ENCODE data around the gene ALDH3B1. TPM values are rescaled to one million over a fixed set of nuclear protein-coding genes. Genes with fewer than 3 reads are reported as not detected.

ALDH3B1 gene
- total and polyA plus RNA-seq, 9 of the 15 experiments (the other 6 are each of a cell fraction or from before 2014, with no cell fraction given), result 0.01 to 0.35 (median 0.07) TPM; not detected in 2

DNA sequence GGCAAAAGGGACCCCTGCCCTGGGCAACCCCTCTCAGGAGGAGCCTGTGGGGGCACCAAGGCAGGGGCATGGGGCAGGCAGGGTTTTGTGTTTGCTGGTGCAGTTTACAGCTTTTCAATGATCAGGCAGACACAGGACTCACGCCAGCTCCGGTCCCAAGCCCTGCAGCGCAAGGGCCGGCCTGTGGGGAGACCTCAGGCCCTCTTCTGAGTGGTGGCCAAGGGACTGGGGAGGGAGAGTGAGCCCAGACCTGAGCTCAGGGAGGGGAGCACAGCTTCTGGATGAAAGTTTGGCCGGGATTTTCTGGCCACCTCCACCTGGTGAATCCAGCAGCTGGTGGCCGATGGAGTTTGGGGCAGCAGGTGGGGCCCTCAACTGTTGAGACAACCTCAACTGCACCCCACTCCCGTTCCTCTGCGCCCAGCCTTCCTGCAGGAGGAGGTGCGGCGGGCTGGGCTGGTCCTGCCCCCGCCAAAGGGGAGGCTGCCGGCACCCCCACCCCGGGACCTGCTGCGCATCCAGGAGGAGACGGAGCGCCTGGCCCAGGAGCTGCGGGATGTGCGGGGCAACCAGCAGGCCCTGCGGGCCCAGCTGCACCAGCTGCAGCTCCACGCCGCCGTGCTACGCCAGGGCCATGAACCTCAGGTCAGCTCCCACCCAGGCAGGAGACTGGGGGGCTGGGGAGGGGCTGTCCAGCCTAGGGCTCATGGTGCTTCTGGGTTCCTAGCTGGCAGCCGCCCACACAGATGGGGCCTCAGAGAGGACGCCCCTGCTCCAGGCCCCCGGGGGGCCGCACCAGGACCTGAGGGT, 32.3 kb downstream of the ALDH3B1 start (continued):
- TF ChIP-seq, protein P1, sequence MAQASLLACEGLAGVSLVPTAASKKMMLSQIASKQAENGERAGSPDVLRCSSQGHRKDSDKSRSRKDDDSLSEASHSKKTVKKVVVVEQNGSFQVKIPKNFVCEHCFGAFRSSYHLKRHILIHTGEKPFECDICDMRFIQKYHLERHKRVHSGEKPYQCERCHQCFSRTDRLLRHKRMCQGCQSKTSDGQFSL (CRISPR knock-in tag; IDR thresholded peaks at IDR 0.05), result peak; percentile 52; the same call in 1 of the 2 replicates
- TF ChIP-seq, protein P1 (tag; IDR thresholded peaks at IDR 0.05), result no peak
- TF ChIP-seq POLR2AphosphoS5 (IDR thresholded peaks at IDR 0.05; ENCODE audit: control insufficient read depth, insufficient read depth, low read depth, low read length) (no peak), KLF1 (tag; IDR thresholded peaks at IDR 0.05) (no peak), ZNF778 (CRISPR knock-in tag; IDR thresholded peaks at IDR 0.05) (no peak), KAT7 (CRISPR knock-in tag; IDR thresholded peaks at IDR 0.05; ENCODE audit: borderline replicate concordance) (peak; percentile 78; the same call in 1 of the 2 replicates)
- TF ChIP-seq, protein P2, sequence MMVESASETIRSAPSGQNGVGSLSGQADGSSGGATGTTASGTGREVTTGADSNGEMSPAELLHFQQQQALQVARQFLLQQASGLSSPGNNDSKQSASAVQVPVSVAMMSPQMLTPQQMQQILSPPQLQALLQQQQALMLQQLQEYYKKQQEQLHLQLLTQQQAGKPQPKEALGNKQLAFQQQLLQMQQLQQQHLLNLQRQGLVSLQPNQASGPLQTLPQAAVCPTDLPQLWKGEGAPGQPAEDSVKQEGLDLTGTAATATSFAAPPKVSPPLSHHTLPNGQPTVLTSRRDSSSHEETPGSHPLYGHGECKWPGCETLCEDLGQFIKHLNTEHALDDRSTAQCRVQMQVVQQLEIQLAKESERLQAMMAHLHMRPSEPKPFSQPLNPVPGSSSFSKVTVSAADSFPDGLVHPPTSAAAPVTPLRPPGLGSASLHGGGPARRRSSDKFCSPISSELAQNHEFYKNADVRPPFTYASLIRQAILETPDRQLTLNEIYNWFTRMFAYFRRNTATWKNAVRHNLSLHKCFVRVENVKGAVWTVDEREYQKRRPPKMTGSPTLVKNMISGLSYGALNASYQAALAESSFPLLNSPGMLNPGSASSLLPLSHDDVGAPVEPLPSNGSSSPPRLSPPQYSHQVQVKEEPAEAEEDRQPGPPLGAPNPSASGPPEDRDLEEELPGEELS (CRISPR knock-in tag; IDR thresholded peaks at IDR 0.05; ENCODE audit: borderline replicate concordance), result no peak

Measured in K562 (cell line).